H1 (cell line): ENCODE measurements around the gene ANK3. TPM values are rescaled to one million over a fixed set of nuclear protein-coding genes. Genes with fewer than 3 reads are reported as not detected.

Source experiments
- CTCF ChIA-PET: fragments of 300-600 bp; sonication (Branson Sonifier 250); formaldehyde crosslinking; loops from one replicate; lab custom pipeline; 2021; ENCODE audit not compliant: partially characterized antibody; lab: Charles Lee
- POLR2A ChIA-PET: fragments of 300-600 bp; sonication (Branson Sonifier 250); formaldehyde crosslinking; loops from one replicate; lab custom pipeline; 2021; ENCODE audit warnings: inconsistent platforms; ENCODE audit not compliant: partially characterized antibody; lab: Charles Lee
- DNase-seq, 2 experiments: peaks; one replicate each; pipeline versions ENCODE4 v3.0.0 to v3.0.0-alpha.2; 2010 to 2022; ENCODE audit warnings: low spot score in 2 of 2, low read depth in 1 of 2, mixed read lengths in 1 of 2
- FAIRE-seq: peaks from 2 replicates; lab custom pipeline; 2011; peaks lifted over from hg19 to GRCh38; lab: Jason Lieb, UNC
- H2AFZ ChIP-seq: 2 replicates; pipeline ENCODE4 v1.8.1; 2012; ENCODE audit warnings: low read length, inconsistent platforms
- H2AK5ac ChIP-seq: 2 replicates; pipeline ENCODE4 v1.6.1; 2013; ENCODE audit warnings: low read depth, low read length
- H2BK120ac ChIP-seq: replicated peaks from 2 replicates; pipeline ENCODE3; 2013; ENCODE audit warnings: low read depth, low read length, inconsistent platforms
- H2BK12ac ChIP-seq: 2 replicates; pipeline ENCODE4 v1.6.1; 2013; ENCODE audit warnings: low read depth, low read length
- H2BK15ac ChIP-seq: 2 replicates; pipeline ENCODE4 v1.6.1; 2013; ENCODE audit warnings: low read length
- H2BK20ac ChIP-seq: 2 replicates; pipeline ENCODE4 v1.6.1; 2013; ENCODE audit warnings: low read length
- H2BK5ac ChIP-seq: 2 replicates; pipeline ENCODE4 v1.6.1; 2013; ENCODE audit warnings: low read depth, low read length
- H3K14ac ChIP-seq: 2 replicates; pipeline ENCODE4 v1.6.1; 2013; ENCODE audit warnings: inconsistent platforms; ENCODE audit not compliant: insufficient read length
- H3K18ac ChIP-seq: 2 replicates; pipeline ENCODE4 v1.6.1; 2013; ENCODE audit warnings: low read length; ENCODE audit errors: extremely low read depth
- H3K23ac ChIP-seq: 2 replicates; pipeline ENCODE4 v1.6.1; 2013; ENCODE audit warnings: inconsistent platforms; ENCODE audit not compliant: insufficient read length
- H3K23me2 ChIP-seq: 2 replicates; pipeline ENCODE4 v1.6.1; 2013; ENCODE audit warnings: low read depth, low read length
- H3K27ac ChIP-seq: 2 replicates; pipeline ENCODE4 v1.6.1; 2011; ENCODE audit warnings: low read depth, low read length, inconsistent platforms
- H3K27me3 ChIP-seq, 4 experiments: replicated peaks in 1 of 4; 1 replicate in 1 of 4; 2 replicates in 3 of 4; pipeline versions ENCODE4 v1.6.1 to v1.8.1; 2011 to 2013; ENCODE audit warnings: low read length in 3 of 4, mild to moderate bottlenecking in 3 of 4, inconsistent platforms in 2 of 4, mixed read lengths in 2 of 4, moderate library complexity in 1 of 4; ENCODE audit not compliant: control insufficient read depth in 3 of 4, insufficient read depth in 3 of 4; ENCODE audit errors: extremely low read depth in 1 of 4
- H3K36me3 ChIP-seq, 4 experiments: 2 replicates each; pipeline versions ENCODE4 v1.6.1 to v1.8.1; 2011 to 2013; ENCODE audit warnings: mild to moderate bottlenecking in 4 of 4, low read length in 3 of 4, moderate library complexity in 2 of 4, control low read depth in 1 of 4, inconsistent platforms in 1 of 4; ENCODE audit not compliant: insufficient read depth in 4 of 4, control insufficient read depth in 2 of 4
- H3K4ac ChIP-seq: replicated peaks from 2 replicates; pipeline ENCODE3; 2013; ENCODE audit warnings: low read length, low read depth, mixed read lengths, inconsistent platforms; ENCODE audit not compliant: insufficient read length
- H3K4me1 ChIP-seq, 4 experiments: replicated peaks in 1 of 4; 1 replicate in 1 of 4; 2 replicates in 3 of 4; pipeline versions ENCODE4 v1.6.1 to v1.8.1; 2011 to 2013; ENCODE audit warnings: low read length in 3 of 4, inconsistent platforms in 2 of 4, mixed read lengths in 1 of 4; ENCODE audit not compliant: insufficient read depth in 4 of 4, control insufficient read depth in 3 of 4
- H3K4me2 ChIP-seq, 2 experiments: 2 replicates each; pipeline versions ENCODE4 v1.6.1 to v1.8.1; 2011 to 2013; ENCODE audit warnings: low read depth in 2 of 2, low read length in 2 of 2, control low read depth in 1 of 2, inconsistent platforms in 1 of 2, mild to moderate bottlenecking in 1 of 2; ENCODE audit not compliant: insufficient read depth in 1 of 2
- H3K4me3 ChIP-seq, 4 experiments: fragments of 200-600, 300-600 bp in 1 of 4; sonication (generic), shearing (Covaris generic), sonication (Bioruptor Twin) in 1 of 4; 2 replicates each; pipeline versions ENCODE4 v1.5.1 to v1.8.1; 2011 to 2016; ENCODE audit warnings: low read length in 4 of 4, low read depth in 3 of 4, control low read depth in 2 of 4, inconsistent platforms in 2 of 4, mild to moderate bottlenecking in 2 of 4, mixed read lengths in 1 of 4, moderate library complexity in 1 of 4; ENCODE audit not compliant: insufficient read depth in 2 of 4; ENCODE audit errors: extremely low read depth in 1 of 4
- H3K56ac ChIP-seq: replicated peaks from 2 replicates; pipeline ENCODE3; 2013; ENCODE audit warnings: low read depth, mild to moderate bottlenecking, mixed read lengths, low read length, inconsistent platforms; ENCODE audit not compliant: insufficient read length
- H3K79me1 ChIP-seq: 2 replicates; pipeline ENCODE4 v1.6.1; 2013; ENCODE audit warnings: low read depth, low read length, control low read depth
- H3K79me2 ChIP-seq, 2 experiments: 2 replicates each; pipeline versions ENCODE4 v1.6.1 to v1.8.1; 2012 to 2013; ENCODE audit warnings: low read length in 2 of 2, mild to moderate bottlenecking in 2 of 2, inconsistent platforms in 1 of 2; ENCODE audit not compliant: insufficient read depth in 2 of 2, control insufficient read depth in 1 of 2
- H3K9ac ChIP-seq, 4 experiments: replicated peaks in 1 of 4; 1 replicate in 1 of 4; 2 replicates in 3 of 4; pipeline versions ENCODE4 v1.6.1 to v1.8.1; 2011 to 2013; ENCODE audit warnings: low read depth in 3 of 4, low read length in 3 of 4, control low read depth in 2 of 4, mild to moderate bottlenecking in 2 of 4, moderate library complexity in 2 of 4, inconsistent platforms in 1 of 4; ENCODE audit errors: extremely low read depth in 1 of 4
- H3K9me3 ChIP-seq, 2 experiments: 2 replicates each; pipeline versions ENCODE4 v1.6.1 to v1.8.1; 2012 to 2013; ENCODE audit warnings: mild to moderate bottlenecking in 2 of 2, moderate library complexity in 2 of 2, control low read depth in 1 of 2, inconsistent platforms in 1 of 2, low read depth in 1 of 2, low read length in 1 of 2, mixed read lengths in 1 of 2; ENCODE audit not compliant: insufficient read depth in 2 of 2
- H4K20me1 ChIP-seq, 2 experiments: replicated peaks in 1 of 2; 2 replicates each; pipeline versions ENCODE3 to v1.8.1; 2011 to 2013; ENCODE audit warnings: inconsistent platforms in 2 of 2, low read length in 2 of 2, mild to moderate bottlenecking in 1 of 2; ENCODE audit not compliant: insufficient read depth in 2 of 2, control insufficient read depth in 1 of 2
- H4K5ac ChIP-seq: 2 replicates; pipeline ENCODE4 v1.6.1; 2013; ENCODE audit warnings: low read length, low read depth, mixed read lengths, inconsistent platforms; ENCODE audit not compliant: insufficient read length
- H4K8ac ChIP-seq: 2 replicates; pipeline ENCODE4 v1.8.0; 2013; ENCODE audit warnings: mild to moderate bottlenecking, moderate library complexity, low read length, inconsistent platforms; ENCODE audit not compliant: insufficient read depth; ENCODE audit errors: extremely low read depth
- H4K91ac ChIP-seq: replicated peaks from 2 replicates; pipeline ENCODE3; 2013; ENCODE audit warnings: low read length, mixed read lengths, inconsistent platforms; ENCODE audit not compliant: insufficient read length
- CTBP2 ChIP-seq: IDR thresholded peaks from 2 replicates; pipeline ENCODE4 v1.7.0; 2011; ENCODE audit warnings: borderline replicate concordance, mild to moderate bottlenecking, moderate library complexity, mixed read lengths, low read length; ENCODE audit not compliant: insufficient read depth, insufficient read length
- EZH2 ChIP-seq: fragments of 200-600 bp; sonication (generic); IDR thresholded peaks from 2 replicates; pipeline ENCODE4 v1.7.1; 2012; ENCODE audit warnings: low read depth, mild to moderate bottlenecking, moderate library complexity, low read length, inconsistent platforms; ENCODE audit not compliant: severe bottlenecking
- GTF2F1 ChIP-seq: IDR thresholded peaks from 2 replicates; pipeline ENCODE4 v1.6.1; 2012; ENCODE audit warnings: low read depth, low read length, improper control_type of control experiment, borderline replicate concordance
- NANOG ChIP-seq: IDR thresholded peaks from 2 replicates; pipeline ENCODE4 v1.6.1; 2011; ENCODE audit warnings: low read length, low read depth, mild to moderate bottlenecking, inconsistent platforms; ENCODE audit not compliant: insufficient read depth, poor library complexity, severe bottlenecking
- WGBS, 2 experiments: shearing (Covaris generic) in 1 of 2; methylation state at CpG; one replicate each; pipeline versions ENCODE4 v1.1.6 to v1.1.7; 2013 to 2015; ENCODE audit warnings: low lambda C conversion rate in 2 of 2, mixed read lengths in 2 of 2, inconsistent platforms in 1 of 2, low coverage in 1 of 2, missing lambda C conversion rate in 1 of 2; ENCODE audit not compliant: insufficient replicate concordance in 2 of 2, insufficient coverage in 1 of 2, insufficient read length in 1 of 2; ENCODE audit errors: extremely low coverage in 1 of 2, missing lambda C conversion rate in 1 of 2; 5-methylcytosine and 5-hydroxymethylcytosine counted together
- polyA plus RNA-seq, 7 experiments: library from polyadenylated mRNA; depleted of rRNA in 3 of 7; stranded (reverse) in 5 of 7; unstranded in 2 of 7; fragments of >200 nt in 5 of 7; fragments of 200-250 nt in 2 of 7; gene quantifications; 1 replicate in 5 of 7; 2 replicates in 1 of 7; 4 replicates in 1 of 7; pipeline versions ENCODE4 v1.2.1 to v1.2.3, GENCODE V29; 2011 to 2013; ENCODE audit warnings: missing spikeins in 2 of 7, mixed read lengths in 2 of 7
- total RNA-seq: library from RNA; stranded (reverse); fragmentation: NEBNext Ultra II Directional; extraction: Animal tissue kit (Norgen Biotek cat#: 25700); gene quantifications from 2 replicates; pipeline ENCODE4 v1.2.1, GENCODE V29; 2021

The ANK3 gene
- total and polyA plus RNA-seq, 2 of the 8 experiments (the other 6 are each of a cell fraction or from before 2014, with no cell fraction given) = 18.1 to 67.9 TPM

DNA sequence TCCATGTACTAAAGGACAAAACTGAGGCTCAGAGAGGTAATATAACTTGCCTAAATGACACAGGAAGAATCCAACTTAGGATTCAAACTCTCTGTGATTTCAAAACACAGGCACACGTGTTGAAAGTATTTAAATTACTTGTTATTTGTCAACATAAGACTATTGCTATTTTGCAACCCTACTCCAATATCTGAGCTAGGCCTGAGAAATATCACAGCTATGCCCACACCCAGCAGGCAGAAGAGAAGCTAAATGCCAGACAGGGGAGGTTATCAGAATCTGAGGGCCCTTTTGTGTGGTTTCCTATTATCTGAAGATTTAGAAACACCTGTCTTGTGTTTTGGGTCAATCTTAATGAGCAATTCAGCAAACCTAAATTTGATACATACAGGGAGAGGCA, 204.3 kb downstream of the ANK3 start:
- H3K4me3 ChIP-seq = no peak overlapping the region
- no peaks in the 10 kb centered on the region for H3K36me3 ChIP-seq
- FAIRE-seq = no peak
- no peak overlapping the region for H2BK5ac ChIP-seq
- H4K91ac ChIP-seq = no peak overlapping the region
- H2BK12ac ChIP-seq = no peak overlapping the region
- no peaks in the 10 kb centered on the region for H3K23me2 ChIP-seq
- no peak overlapping the region for H3K23ac ChIP-seq
- no peaks in the 10 kb centered on the region for H3K9me3 ChIP-seq
- no peak overlapping the region for H4K5ac ChIP-seq
- no peak overlapping the region for H2BK120ac ChIP-seq
- H2BK20ac ChIP-seq = no peak overlapping the region
- no peak overlapping the region for H3K14ac ChIP-seq
- CTCF ChIA-PET = interaction anchor here (0.6 to 1.4 kb wide), 4 partner anchors 8 to 90 kb away, joined by 3 to 5 read pairs (median 4); no protein-coding TSS in a partner anchor
- H3K4ac ChIP-seq = no peak overlapping the region
- H3K79me2 ChIP-seq = no peaks in the 10 kb centered on the region
- H3K9ac ChIP-seq = no peak overlapping the region
- H3K18ac ChIP-seq = no peak overlapping the region
- no peak for DNase-seq
- no peak overlapping the region for H2BK15ac ChIP-seq
- POLR2A ChIA-PET = no interaction called here
- no peaks in the 10 kb centered on the region for H4K20me1 ChIP-seq
- no peak overlapping the region for H3K27ac ChIP-seq
- H3K79me1 ChIP-seq = no peaks in the 10 kb centered on the region
- no peaks in the 10 kb centered on the region for H3K27me3 ChIP-seq
- H4K8ac ChIP-seq = no peak overlapping the region
- TF ChIP-seq GTF2F1 (no peak), NANOG (no peak), CTBP2 (no peak), EZH2 (no peak)
- TF ChIP-seq, all 59 proteins: peak for 0
- no peak overlapping the region for H3K56ac ChIP-seq
- WGBS, 2 experiments = 82% methylated on average over 1 of the region's 1 CpG; no CpG with 5 or more reads in 1 of the 2 experiments
- no peak overlapping the region for H2AK5ac ChIP-seq
- no peak overlapping the region for H3K4me2 ChIP-seq
- H2AFZ ChIP-seq = no peak overlapping the region
- no peaks in the 10 kb centered on the region for H3K4me1 ChIP-seq
